Measurements from ENCODE around the gene PHLDA3. TPM values are rescaled to one million over a fixed set of nuclear protein-coding genes. Genes with fewer than 3 reads are reported as not detected.

Gene PHLDA3
- total and polyA plus RNA-seq, 2 donors (not counting 1 experiment from before 2014, with no cell fraction given), result 26.5 to 141 TPM

GRCh38 chr1:201516511-201517127, 47.6 kb upstream of the PHLDA3 start:
- Histone ChIP-seq H3K79me2 (ENCODE audit: control insufficient read depth, insufficient read depth, low read length) (no peaks in the 10 kb centered on the region), H3K9me3 (ENCODE audit: control insufficient read depth, insufficient read depth, low read depth, low read length) (no peaks in the 10 kb centered on the region), H3K4me1 (ENCODE audit: control insufficient read depth, extremely low read depth, insufficient read depth, low read length) (peaks cover 11% of the 10 kb centered on the region), H2AFZ (ENCODE audit: low read length) (no peak overlapping the region), H3K4me3 (replicated peaks in 1 of 4; ENCODE audit: control extremely low read depth in 1 of 4, insufficient read depth in 1 of 4, low read depth in 3 of 4, low read length in 4 of 4) (no peak overlapping the region), H3K27ac (ENCODE audit: insufficient read depth, low read length) (no peak overlapping the region), H3K4me2 (ENCODE audit: extremely low read depth, insufficient read depth, low read length) (no peak overlapping the region), H4K20me1 (ENCODE audit: control insufficient read depth, extremely low read depth, insufficient read depth, low read length) (no peaks in the 10 kb centered on the region), H3K27me3 (ENCODE audit: control insufficient read depth, insufficient read depth, low read length) (no peaks in the 10 kb centered on the region), H3K9ac (ENCODE audit: insufficient read depth, low read length) (no peak overlapping the region), H3K36me3 (ENCODE audit: control insufficient read depth, insufficient read depth, low read length) (no peaks in the 10 kb centered on the region)
- no peak for DNase-seq (ENCODE audit: low read depth in 2 of 2)
- TF ChIP-seq CTCF (conservative IDR thresholded peaks at IDR 0.05 in 1 of 2, IDR thresholded peaks at IDR 0.05 in 1 of 2; ENCODE audit: low read depth in 1 of 2, low read length in 2 of 2) (no peak), EZH2 (IDR thresholded peaks at IDR 0.05; ENCODE audit: low read length, missing control alignments) (no peak)

- Histone ChIP-seq H3K4me3 (replicated peaks in 1 of 4; ENCODE audit: control extremely low read depth in 1 of 4, insufficient read depth in 1 of 4, low read depth in 3 of 4, low read length in 4 of 4) (no peak overlapping the region), H3K27me3 (ENCODE audit: control insufficient read depth, insufficient read depth, low read length) (no peaks in the 10 kb centered on the region), H4K20me1 (ENCODE audit: control insufficient read depth, extremely low read depth, insufficient read depth, low read length) (no peaks in the 10 kb centered on the region), H3K27ac (ENCODE audit: insufficient read depth, low read length) (no peak overlapping the region), H3K9me3 (ENCODE audit: control insufficient read depth, insufficient read depth, low read depth, low read length) (no peaks in the 10 kb centered on the region), H3K36me3 (ENCODE audit: control insufficient read depth, insufficient read depth, low read length) (no peaks in the 10 kb centered on the region), H3K4me1 (ENCODE audit: control insufficient read depth, extremely low read depth, insufficient read depth, low read length) (peaks cover 13% of the 10 kb centered on the region), H3K9ac (ENCODE audit: insufficient read depth, low read length) (no peak overlapping the region), H2AFZ (ENCODE audit: low read length) (no peak overlapping the region), H3K79me2 (ENCODE audit: control insufficient read depth, insufficient read depth, low read length) (no peaks in the 10 kb centered on the region), H3K4me2 (ENCODE audit: extremely low read depth, insufficient read depth, low read length) (no peak overlapping the region)
- no peak for DNase-seq (ENCODE audit: low read depth in 2 of 2)
- TF ChIP-seq CTCF (conservative IDR thresholded peaks at IDR 0.05 in 1 of 2, IDR thresholded peaks at IDR 0.05 in 1 of 2; ENCODE audit: low read depth in 1 of 2, low read length in 2 of 2) (no peak), EZH2 (IDR thresholded peaks at IDR 0.05; ENCODE audit: low read length, missing control alignments) (no peak)
Observed at GRCh38 chr1:201515895-201516294, 46.9 kb upstream of the PHLDA3 start.

- no peak for DNase-seq (ENCODE audit: low read depth in 2 of 2)
- Histone ChIP-seq H2AFZ (ENCODE audit: low read length) (no peak overlapping the region), H3K9ac (ENCODE audit: insufficient read depth, low read length) (no peak overlapping the region), H3K4me1 (ENCODE audit: control insufficient read depth, extremely low read depth, insufficient read depth, low read length) (peaks cover 13% of the 10 kb centered on the region), H3K4me2 (ENCODE audit: extremely low read depth, insufficient read depth, low read length) (no peak overlapping the region), H3K27me3 (ENCODE audit: control insufficient read depth, insufficient read depth, low read length) (no peaks in the 10 kb centered on the region), H4K20me1 (ENCODE audit: control insufficient read depth, extremely low read depth, insufficient read depth, low read length) (no peaks in the 10 kb centered on the region), H3K36me3 (ENCODE audit: control insufficient read depth, insufficient read depth, low read length) (no peaks in the 10 kb centered on the region), H3K9me3 (ENCODE audit: control insufficient read depth, insufficient read depth, low read depth, low read length) (no peaks in the 10 kb centered on the region), H3K27ac (ENCODE audit: insufficient read depth, low read length) (no peak overlapping the region), H3K79me2 (ENCODE audit: control insufficient read depth, insufficient read depth, low read length) (no peaks in the 10 kb centered on the region), H3K4me3 (replicated peaks in 1 of 4; ENCODE audit: control extremely low read depth in 1 of 4, insufficient read depth in 1 of 4, low read depth in 3 of 4, low read length in 4 of 4) (no peak overlapping the region)
- TF ChIP-seq EZH2 (IDR thresholded peaks at IDR 0.05; ENCODE audit: low read length, missing control alignments) (no peak), CTCF (conservative IDR thresholded peaks at IDR 0.05 in 1 of 2, IDR thresholded peaks at IDR 0.05 in 1 of 2; ENCODE audit: low read depth in 1 of 2, low read length in 2 of 2) (no peak)
Observed at GRCh38 chr1:201515062-201515750, 46.2 kb upstream of the PHLDA3 start.

All from fibroblast of lung (primary cell).